Left ventricle myocardium superior (tissue), 1 donor: Measurements from ENCODE around the gene KCNIP3. TPM values are rescaled to one million over a fixed set of nuclear protein-coding genes. Genes with fewer than 3 reads are reported as not detected.
"Not testable (repeated sequence)": the region's sequence is repeated elsewhere in the genome, so short reads cannot be mapped to it uniquely, and the experiment has no call there.

Experiments
- ATAC-seq: fragments of 200-7000 bp; cut with Tn5 transposase; one replicate; pipeline ENCODE4 v1.9.1; 2020; ENCODE audit warnings: mild to moderate bottlenecking, moderate library complexity
- DNase-seq: peaks from one replicate; pipeline ENCODE4 v3.0.0-alpha.2; 2020
- intact Hi-C: fragments of 100-400 bp; cut with micrococcal nuclease; formaldehyde crosslinking; loops from one replicate; pipeline ENCODE4 v1.11.0; 2022
- total RNA-seq: library from RNA; stranded (reverse); fragmentation: NEBNext Ultra II Directional; extraction: Animal tissue kit (Norgen Biotek cat#: 25700); gene quantifications from one replicate; pipeline ENCODE4 v1.2.1, GENCODE V29; 2021
- donor health status: DM: no; HTN: yes; CAD: no; lungs with severe emphysema.

The KCNIP3 gene
- total RNA-seq, 1 donor from 2014 or later: 5.3 TPM

DNA sequence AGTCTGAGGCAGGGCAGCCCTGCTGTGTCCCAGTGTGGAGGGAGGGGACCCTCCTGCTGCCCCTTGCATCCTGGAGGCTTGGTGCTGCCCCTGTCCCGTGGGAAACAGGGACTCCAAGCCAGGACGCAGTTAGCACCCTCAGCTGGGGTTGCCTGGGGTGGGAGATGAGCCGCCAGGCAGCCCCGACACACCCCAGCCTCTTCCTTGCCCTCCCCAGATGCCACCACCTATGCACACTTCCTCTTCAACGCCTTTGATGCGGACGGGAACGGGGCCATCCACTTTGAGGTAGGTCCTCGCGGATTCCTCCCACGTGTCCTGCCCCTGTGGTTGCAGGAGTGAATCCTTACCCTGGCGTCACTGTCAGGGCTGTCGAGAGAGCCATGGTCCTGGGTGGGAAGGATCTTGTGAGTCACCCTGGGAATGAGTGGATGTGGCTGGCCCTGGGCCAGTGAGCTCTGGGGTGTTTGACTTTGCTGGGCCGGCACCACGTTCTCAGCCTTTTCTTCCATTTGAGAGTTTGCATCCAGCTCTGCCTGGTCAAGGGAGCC is 77.8 kb downstream of the KCNIP3 start:
- intact Hi-C loops: no loop called here
- DNase-seq: no peak
- no peak for ATAC-seq

DNA sequence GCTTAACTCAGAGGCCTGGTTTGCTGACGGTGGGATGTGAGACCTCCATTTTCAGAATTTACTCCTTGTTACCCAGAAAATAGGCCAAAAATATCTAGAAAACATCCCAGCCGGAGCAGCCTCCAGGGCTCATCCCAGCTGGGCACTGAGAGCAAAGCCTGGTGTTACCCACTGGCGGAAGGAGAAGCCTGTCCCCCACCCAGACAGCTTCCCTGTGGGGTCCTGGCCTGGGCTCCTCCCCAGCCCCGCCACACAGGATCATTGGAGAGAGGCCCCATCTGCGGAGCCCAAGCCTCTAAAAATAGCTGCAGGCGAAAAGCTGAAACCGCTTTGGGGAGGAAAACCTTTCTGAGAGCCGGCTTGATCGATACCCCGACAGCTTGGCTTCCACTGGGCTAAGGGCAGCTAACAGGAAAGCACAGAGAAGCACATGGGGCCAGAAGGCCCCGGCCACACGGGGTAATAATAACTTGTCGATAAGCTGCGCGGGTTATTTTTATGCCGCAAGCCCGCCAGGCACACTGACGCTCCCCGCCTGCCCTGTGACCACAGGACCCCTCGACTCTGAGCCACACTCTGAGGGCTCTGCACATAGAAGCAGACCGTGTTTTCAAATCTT is 78.5 kb downstream of the KCNIP3 start:
- ATAC-seq: peak; percentile 56
- intact Hi-C loops: no loop called here
- DNase-seq: no peak

DNA sequence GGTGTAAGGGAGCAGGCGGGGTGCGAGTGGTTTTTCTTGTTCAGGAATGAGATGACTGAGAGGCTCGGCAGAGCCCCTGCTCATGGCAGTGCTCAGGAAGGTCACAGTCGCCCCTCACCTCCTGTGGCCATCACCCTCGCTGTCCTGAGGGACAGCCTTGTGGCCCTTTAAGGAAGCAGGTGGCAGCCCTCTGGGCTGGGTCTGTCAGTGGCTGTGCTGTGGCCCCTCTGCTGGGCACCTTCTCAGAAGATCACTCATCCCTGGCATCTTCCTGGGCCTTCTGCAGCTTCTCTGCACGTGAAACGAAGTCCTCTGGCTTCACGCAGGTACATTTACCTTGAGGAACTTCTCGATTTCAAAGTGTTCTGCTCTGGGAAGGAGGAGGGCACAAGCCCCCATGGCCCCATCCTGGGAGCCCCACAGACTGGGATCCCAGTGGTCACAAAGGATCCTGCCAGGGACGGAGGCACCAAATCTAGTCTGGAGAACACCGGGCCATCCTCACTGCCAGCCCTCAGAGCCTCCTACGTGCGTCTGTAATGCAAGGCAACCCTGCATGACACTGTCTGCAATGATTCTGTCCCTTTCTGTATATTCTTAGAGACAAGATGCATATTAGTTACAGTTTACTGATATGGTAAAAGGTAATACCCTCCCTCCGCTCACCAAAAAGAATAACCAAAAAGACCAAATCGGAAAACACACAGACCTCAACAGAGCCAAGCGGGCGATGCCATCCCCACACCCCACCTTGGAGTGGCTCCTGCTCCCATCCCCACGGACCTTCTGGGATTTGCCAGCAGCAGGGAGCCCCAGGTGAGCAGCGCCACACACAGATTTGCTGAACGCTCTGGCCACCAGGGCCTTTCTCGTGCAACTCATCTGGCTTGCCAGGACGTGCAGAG is 79.4 kb downstream of the KCNIP3 start:
- intact Hi-C loops: no loop called here
- ATAC-seq (no peak), DNase-seq (no peak)

DNA sequence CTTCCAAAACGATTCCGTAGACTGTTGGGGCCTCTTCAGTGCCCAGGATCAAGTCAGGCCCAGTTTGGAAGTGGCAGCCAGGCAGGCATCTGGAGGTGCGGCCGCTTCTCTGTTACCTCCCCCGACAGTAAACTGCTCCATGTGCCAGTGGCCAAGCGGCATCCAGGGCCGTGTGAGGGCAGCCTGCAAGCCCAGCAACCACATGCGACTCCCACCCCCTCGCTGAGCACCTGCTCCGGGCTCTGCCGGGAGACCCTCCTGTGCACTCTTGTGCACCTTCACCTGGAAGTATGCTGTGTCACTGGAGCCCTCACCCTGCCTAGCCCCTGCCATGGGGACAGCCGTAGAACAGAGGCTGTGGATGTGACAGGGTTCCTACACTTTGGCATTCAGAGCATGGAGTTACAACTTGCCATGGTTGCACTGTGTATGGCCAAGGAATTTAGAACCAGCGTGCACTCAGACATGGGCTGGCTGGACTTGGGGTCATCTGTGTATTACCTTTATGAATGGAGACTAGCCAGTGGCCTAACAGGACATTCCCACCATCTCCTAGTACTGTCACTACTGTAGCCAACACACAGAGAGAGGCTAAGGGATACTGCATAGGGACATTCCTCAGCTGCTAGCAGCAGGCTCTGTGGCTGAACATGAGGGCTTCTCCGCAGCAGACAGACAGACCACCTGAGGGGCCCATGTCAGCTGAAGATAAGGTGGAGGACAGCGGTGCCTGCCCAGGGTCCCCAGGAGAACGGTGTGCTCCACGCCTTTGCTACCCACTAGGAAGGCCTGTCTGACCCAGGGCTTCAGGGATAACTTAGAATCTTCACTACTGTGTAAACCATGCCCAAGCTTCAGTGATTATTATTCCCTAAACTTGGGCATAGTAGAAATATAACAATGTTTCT is 80.3 kb downstream of the KCNIP3 start:
- intact Hi-C loops: no loop called here
- DNase-seq: no peak
- no peak for ATAC-seq

DNA sequence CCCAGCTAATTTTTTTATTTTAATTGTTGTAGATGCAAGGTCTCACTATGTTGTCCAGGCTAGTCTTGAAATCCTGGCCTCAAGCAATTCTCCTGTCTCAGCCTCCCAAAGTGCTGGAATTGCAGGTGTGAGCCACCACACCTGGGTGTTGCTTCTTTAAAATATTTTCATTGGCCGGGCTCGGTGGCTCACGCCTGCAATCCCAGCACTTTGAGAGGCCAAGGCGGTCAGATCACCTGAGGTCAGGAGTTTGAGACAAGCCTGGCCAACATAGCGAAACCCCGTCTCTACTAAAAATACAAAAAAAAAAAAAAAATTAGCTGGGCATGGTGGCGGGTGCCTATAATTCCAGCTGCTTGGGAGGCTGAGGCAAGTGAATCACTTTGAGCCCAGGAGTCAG is 81.1 kb downstream of the KCNIP3 start:
- ATAC-seq, intact Hi-C loops, DNase-seq: not testable (repeated sequence)

DNA sequence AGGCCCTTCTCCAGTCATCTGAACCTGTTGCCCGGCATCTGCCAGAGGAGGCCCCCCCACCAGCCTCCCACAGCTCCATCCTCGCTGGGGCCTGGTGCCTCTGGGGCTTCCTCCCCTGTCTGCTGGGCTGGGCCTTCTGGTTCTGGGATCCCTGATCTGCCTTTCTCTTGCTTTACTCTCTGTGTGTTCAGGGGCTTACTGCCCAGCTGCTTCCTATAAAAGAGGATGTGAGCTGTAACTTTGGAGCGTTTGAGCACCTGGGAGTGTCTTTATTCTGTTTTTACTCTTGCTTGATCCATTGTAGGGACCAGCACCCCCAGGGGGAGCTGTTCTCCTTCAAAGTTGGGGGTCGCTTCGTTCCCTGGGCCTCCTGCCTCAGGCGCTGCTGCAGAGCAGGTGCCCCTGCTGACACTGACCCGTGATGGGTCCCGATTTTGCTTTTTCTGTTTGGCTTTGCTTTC is 82.3 kb downstream of the KCNIP3 start:
- intact Hi-C loops: no loop called here
- DNase-seq (no peak), ATAC-seq (no peak)

DNA sequence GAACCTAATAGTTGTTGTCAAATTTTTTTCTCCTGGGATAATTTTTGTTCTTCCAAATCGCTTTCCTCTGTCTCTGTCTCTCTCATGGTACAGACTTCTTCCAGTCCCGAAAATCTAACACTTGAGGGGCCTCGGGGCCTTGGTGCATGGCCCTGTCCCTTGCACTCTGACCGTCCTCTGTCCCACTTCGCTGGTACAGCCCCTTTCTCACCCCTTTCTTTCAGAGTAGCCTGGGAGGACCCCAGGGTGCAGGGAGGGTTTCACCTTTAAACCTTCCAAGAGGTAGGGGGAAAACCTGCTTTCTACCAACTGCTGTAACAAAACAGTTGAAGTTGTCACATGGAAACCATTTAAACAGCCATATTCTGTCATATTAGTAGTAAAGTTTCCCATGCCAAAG is 83.1 kb downstream of the KCNIP3 start:
- intact Hi-C loops: no loop called here
- no peak for DNase-seq
- ATAC-seq: no peak

DNA sequence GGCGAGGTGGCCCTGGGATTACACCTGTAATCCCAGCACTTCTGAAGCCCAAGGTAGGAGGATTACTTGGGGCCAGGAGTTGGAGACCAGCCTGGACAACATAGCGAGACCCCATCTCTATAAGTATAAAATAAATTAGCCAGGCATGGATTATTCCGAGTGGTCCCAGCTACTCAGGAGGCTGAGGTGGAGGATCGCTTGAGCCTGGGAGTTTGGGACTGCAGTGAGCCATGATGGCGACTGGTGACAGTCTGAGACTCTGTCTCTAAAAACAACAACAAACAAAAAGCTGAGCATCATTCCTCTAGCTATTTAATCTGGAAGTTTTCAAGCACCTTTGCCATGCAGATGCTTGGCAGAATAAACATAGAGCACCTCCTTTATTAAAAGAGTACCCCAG is 83.6 kb downstream of the KCNIP3 start:
- ATAC-seq (no peak), DNase-seq (no peak)
- intact Hi-C loops: no loop called here

DNA sequence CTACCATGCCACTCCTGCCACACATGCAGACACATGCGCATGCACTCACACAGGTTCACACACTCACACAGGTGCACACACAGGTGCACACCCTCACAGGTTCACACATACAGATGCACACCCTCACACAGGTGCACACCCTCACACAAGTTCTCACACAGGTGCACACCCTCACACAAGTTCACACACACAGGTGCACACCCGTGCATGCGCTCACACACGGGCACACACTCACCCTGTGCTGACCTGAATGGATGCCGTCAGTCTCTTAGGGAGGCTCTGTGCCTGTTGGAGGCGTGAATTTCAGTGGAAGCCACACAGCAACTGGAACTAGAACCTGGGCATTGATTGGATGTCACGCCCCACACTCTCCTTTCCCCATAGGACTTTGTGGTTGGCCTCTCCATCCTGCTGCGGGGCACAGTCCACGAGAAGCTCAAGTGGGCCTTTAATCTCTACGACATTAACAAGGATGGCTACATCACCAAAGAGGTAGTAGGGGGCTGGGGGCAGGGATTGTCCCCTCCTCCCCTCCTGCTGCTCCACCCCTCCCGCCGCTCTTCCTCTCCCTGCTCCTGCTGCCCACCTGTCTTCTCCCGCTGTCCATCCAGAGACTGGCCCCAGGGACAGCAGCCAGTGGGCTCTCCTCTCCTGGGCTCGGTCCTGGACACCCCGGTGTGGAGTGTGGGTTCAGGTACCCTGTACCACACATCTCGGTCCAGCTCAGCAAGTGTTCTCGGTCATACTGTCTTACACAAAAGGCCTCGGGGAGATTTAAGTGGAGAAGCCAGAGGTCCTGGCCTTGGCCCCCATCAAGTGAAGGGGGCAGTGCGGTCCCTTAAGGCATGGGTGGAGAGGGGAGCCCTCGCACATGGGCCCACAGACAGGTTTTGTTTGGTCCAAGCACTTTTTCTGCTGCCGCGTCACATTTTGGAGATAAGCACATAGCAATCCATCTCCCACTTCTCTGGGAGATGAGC is 84.4 kb downstream of the KCNIP3 start:
- DNase-seq: no peak
- intact Hi-C loops: no loop called here
- ATAC-seq: no peak

DNA sequence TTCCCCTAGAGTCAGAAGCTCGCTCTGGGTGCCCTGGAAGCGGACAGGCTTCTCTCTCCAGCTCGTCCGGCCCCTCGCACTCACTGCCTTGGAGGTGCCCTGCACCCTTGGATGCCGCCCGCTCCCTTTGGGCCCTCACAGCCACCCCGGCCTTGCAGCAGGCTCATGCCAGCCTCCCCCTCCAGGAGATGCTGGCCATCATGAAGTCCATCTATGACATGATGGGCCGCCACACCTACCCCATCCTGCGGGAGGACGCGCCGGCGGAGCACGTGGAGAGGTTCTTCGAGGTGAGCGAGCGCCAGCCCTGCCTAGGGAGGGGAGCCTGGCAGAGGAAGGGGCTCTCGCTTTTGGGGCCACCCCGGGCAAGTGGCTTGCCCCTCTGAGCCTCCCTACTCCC is 85.0 kb downstream of the KCNIP3 start:
- intact Hi-C loops: no loop called here
- no peak for DNase-seq
- no peak for ATAC-seq

DNA sequence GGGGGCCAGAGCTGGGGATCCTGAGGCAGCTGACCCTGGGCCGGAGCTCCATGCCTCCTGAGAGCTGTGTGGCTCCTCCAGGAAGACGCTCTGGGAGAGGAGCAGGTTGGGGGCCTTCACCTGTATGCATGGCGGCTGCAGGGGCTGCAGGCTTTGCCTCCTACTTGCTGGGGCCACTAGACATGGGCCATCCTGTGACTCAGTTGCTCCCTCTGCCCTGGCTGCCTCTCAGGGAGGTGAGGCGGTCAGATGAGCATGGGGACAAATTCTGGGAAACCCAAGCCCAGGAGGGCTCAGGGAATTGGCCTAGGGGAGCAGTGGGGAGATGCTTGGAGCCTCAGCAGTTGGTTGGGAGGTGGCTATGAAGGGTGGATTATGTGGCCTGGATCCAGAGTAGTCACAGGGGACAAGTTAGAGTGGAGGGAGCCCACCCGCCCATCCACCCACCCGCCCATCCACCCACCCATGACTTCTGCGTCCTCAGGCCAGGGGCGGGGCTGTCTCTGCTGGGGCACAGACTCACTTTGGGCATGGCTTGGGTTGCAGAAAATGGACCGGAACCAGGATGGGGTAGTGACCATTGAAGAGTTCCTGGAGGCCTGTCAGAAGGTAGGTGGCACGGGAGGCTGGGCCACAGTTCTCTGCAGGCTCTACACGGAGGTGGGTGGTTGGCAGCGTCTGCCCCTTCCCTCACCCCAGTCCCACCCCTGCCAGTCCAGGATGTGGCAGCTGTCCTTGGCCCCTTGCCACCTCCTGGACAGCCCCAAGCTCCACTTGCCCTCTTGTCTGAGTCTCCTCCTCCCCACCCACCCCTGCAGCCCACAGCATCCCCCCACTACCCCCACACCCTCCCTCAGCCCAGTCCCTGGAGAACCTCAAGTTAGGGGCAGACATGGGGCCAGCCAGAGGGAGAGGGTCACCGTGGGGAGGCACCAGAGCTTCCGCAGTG is 85.8 kb downstream of the KCNIP3 start:
- DNase-seq: no peak
- intact Hi-C loops: no loop called here

DNA sequence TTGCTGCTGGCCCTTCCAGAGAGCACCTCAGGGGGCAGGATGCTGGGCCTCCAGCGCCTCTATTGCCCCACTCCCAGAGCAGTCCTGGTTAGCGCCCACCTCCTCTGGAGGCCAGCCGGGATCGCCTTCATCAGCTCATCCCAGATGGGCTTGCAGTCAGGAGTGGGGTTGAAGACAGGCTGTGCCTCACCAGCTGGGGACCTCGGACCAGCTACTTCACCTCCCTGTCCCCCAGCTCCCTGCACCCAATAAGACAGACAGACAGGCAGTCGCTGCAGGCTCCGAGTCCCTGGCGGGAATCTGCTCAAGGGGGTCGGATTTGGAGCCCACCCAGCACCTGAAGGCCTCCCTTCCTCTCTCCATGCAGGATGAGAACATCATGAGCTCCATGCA is 86.5 kb downstream of the KCNIP3 start:
- ATAC-seq: no peak
- DNase-seq: no peak
- intact Hi-C loops: no loop called here

More for the DNA sequence above, 85.8 kb downstream of the KCNIP3 start:
- ATAC-seq: no peak

DNA sequence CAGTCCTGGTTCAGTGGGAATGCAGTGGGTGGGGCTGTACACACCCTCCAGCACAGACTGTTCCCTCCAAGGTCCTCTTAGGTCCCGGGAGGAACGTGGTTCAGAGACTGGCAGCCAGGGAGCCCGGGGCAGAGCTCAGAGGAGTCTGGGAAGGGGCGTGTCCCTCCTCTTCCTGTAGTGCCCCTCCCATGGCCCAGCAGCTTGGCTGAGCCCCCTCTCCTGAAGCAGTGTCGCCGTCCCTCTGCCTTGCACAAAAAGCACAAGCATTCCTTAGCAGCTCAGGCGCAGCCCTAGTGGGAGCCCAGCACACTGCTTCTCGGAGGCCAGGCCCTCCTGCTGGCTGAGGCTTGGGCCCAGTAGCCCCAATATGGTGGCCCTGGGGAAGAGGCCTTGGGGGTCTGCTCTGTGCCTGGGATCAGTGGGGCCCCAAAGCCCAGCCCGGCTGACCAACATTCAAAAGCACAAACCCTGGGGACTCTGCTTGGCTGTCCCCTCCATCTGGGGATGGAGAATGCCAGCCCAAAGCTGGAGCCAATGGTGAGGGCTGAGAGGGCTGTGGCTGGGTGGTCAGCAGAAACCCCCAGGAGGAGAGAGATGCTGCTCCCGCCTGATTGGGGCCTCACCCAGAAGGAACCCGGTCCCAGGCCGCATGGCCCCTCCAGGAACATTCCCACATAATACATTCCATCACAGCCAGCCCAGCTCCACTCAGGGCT is 87.9 kb downstream of the KCNIP3 start:
- ATAC-seq (peak; percentile 72), DNase-seq (peak; percentile 62)
- intact Hi-C loops: no loop called here

DNA sequence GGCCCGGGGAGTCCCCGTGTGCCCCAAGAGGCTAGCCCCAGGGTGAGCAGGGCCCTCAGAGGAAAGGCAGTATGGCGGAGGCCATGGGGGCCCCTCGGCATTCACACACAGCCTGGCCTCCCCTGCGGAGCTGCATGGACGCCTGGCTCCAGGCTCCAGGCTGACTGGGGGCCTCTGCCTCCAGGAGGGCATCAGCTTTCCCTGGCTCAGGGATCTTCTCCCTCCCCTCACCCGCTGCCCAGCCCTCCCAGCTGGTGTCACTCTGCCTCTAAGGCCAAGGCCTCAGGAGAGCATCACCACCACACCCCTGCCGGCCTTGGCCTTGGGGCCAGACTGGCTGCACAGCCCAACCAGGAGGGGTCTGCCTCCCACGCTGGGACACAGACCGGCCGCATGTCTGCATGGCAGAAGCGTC is 88.4 kb downstream of the KCNIP3 start:
- intact Hi-C loops: no loop called here
- DNase-seq: no peak
- peak; percentile 3 for ATAC-seq

DNA sequence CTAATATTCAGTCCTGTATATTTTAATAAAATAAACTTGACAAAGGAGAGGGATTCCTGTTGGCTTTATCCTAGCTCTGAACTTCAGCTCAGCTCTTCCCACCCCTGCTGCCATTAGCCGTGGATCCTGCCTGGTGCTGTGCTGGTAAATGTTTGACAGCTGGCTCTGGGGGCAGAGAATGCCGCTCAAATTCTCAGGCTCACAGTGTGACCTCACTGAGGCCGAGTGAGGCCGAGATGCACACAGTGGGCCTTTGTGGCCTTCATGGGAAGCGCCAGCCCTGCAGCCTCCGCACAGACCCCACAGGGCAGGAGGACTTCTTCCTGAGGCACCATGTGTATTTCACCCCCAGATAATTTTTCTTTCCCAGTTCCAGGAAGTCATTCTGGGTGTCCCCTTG is 88.9 kb downstream of the KCNIP3 start:
- ATAC-seq (no peak), DNase-seq (no peak)
- intact Hi-C loops: no loop called here

DNA sequence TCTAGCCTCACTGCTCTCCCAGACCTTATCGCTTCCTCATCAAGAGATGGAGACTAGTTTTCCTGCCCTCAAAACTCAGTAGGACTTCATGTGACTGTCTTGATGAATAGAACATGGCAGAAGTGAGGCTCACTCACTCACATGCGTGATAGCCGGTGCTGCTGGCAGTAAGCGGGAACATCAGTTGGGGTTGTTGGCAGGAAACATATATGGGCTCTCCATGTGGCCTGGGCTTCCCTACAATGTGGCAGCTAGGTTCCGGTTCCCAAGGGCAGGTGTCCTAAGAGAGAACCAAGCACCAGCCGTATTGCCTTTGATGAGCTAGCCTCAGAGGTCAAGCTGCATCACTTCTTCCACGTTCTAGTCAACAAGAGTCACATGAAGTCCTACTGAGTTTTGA is 90.2 kb downstream of the KCNIP3 start:
- no peak for ATAC-seq
- no peak for DNase-seq
- intact Hi-C loops: no loop called here
